Stimulated activated CD4-positive, alpha-beta T cell treated with anti-CD3 and anti-CD28 coated beads, TNF-alpha, amount 100 ng/mL, for 24 hours (primary cell): ENCODE measurements around the gene ABHD16A.

ENCODE experiments used
- DNase-seq, 3 experiments: peaks; one replicate each; pipeline ENCODE4 v3.0.0-alpha.2; 2020; ENCODE audit warnings: low read depth in 3 of 3

Gene ABHD16A

DNA sequence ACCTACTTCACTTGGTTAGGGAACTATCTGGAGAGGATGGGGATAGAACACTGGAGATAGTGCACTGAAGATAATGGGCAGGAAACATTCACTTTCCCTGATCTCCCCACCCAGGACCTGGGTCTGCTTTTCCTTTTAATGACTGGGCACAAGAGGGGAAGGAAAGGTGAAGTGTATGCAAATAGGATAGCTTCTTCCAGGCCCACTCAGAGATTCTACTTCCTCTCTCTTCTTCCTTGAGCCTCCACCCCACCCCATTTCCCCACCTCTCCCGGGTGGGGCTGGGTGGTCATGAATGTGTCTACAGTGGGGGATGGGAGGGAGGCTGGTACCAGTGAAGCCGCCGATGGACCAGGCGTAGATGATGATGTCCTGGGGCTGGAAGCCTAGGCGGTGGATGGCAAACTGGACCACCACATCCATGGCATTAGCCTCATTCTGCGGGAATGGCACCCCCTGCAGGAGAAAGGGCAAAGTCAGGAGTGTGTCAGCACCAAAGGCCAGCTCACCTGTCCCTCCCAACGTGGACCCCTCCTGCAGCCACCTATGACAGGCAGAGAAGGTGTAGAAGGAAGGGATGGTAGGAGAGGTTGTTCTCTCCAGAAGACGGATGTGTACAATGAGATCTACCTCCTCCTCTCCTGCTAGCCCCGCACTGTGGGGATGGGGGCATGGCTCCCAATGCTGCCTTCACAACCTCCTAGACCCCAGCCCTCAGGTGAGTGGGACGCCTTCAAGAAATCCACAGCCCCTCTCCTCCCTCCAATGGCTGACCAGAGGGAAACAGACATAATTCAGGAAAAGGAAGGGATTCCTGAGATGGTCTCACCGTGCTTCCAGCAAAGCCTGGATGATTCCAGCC is 13.6 kb downstream of the ABHD16A start:
- DNase-seq: no peak

DNA sequence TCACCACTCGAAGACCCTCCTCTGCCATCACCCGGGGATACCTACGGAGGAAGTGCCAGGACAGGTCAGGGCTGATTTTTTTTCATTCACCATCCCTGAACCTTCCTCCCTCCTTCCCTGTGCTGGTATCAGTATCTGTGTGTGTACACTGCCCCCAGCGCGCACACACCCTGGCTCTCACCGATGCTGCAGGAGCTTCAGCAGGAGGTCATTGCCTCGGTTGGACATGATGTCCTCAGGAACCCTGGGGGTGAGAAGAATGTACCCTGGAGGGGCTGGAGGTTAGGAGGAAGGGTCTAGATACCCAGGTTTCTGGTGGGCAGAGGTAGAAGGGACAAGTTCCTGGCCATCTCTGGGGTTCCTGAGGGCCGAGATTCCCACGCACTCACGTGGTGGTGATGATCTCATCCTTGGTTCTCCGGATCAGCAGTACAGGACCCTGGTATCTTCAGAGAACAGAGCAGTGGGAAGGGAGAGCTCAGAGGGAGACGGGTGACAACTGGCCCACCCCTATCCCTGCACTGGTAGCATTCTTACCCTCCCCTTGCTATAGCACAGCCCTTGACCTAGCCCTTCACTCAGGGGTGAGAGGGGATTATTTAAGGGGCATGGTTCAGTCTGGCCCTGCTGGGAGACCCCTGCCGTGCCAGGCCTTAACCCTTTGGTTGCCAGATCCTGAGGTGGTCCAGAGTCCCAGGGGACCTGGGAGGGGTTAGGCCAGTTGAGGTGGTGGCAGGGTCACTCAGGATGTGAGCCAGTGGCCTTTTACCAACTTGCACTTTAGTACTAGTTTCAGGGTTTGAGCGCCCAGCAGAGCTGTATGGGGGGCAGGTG is 15.0 kb downstream of the ABHD16A start:
- DNase-seq: no peak

DNA sequence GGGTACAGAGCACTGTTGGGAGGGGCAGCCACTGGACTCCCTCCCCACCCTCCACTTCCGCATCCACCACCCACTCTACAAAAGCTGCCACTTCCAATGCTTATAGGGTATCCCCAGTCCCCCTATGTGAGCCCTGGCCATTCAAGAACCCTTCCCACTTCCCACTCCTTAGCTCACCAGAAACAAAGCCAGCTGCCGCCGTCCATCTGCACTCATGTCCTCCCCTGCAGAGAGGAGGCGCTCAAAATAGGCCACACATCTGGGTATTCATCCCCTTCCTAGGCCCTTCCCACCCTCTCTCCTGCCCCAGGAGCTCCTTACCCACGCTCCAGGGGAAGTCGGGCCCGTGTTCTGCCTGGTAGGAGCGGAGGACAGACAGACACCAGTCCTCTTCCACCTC is 15.8 kb downstream of the ABHD16A start:
- no peak for DNase-seq

DNA sequence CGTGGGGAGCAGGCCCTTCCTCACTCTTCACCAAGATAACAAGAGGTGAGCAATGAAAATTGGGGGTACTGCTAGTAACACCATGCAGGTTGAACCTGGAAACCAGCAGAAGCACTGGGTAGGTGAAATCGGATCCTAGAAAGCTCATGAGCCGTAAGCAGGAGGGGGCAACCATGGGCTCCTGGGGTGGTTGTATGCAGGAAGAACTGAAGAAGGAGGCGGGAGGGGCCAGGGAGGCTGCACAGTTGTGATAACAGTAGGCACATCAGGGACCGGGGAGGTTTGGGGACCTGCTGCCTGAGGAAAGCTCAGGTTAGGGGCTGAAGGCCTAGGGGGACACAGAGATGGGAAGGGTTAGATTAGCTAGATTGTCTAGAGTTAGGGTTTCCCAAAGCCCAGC is 16.6 kb downstream of the ABHD16A start:
- DNase-seq: no peak

DNA sequence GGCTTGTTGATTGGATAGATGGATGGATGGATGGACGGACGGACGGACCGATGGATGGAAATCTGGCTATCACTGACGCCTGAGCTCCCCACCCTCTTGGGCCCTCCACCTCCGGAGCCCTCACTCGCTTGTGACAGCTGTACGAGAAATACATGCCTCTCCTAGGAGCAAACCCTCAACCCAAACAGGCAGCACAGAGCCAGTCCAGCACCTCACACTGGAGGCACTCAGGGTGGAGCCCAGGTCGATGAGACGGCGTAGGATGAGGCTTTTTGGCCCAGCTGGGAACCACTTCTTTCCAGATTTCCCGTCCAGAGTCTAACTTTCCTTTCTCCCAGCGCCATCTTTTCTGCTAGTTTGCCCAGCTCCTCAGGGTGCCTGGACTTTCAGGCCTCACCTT is 19.5 kb downstream of the ABHD16A start:
- DNase-seq: no peak

DNA sequence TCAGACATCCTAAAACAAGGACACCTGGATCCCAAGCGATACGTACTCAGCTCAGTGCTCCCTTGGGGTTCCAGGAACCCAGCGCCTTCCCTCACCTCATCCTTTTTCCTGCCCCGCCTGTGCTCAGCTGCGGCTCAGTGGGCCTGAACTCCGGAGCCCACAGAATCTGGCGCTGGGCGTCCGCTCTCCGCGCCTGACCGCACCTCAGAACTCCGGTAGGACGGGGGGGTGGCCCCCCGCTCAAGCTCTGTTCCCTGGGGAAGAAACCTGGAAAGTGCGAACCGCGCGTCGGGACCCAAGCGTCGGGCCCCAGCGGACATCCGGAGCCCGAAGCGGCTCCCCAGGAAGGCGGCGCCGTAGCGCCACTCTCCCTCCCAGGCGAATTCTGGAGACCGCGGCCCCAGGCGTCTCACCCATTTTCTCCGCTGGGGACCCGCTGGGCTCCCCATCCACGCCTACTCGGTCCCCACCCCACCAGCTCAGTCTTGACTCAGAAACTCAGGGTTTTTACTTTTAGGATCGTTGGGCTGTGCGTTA is 21.9 kb downstream of the ABHD16A start:
- peak in 1 of 3 experiments; percentile 48 for DNase-seq

DNA sequence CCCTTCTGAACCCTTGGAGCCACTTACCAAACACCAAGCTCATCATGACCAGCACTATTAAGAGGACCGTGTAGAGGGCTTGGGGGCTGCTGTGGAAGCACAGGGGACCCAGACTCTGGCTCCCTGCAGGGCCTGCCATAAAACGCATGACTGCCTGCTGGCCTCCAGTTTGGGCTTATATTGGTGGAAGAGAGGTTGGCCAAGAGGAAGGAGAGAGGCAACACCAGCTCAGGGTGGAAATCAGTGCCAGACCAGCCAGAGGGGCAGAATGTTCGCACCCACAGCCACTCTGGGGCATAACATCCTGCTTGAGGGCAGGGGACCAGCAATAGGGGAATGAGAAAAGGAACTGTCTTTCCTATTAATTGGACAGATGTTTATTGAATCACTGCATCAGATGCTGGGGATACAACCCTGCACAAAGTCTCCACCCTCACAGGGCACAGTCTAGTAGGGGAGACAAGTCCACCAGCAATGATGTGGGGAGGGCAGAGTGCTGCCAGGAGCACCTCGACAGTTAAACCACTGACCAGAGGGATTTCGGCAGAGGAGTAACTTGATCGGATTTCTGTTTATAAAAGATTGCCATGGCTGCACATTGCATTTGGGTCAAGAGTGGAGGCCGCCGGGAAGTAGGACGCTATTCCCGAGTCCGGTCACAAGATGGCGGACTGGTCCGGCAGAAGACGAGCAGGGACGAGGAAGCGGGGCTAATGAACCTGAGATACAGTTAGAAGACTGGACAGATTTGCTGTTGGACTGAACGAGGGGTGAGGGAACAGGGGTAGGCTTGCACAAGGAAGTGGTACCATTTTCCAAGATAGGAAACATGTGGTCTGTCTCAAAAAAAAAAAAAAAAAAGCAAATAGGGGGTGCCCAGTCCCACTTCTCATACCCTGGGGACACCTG is 22.6 kb downstream of the ABHD16A start, which contains the start of gene LY6G5C:
TSS of gene LY6G5C (minus strand) at position 842 of the 909 bp plus-strand sequence. CDS start at position 148, 694 bp downstream.
- peak in 2 of 3 experiments; percentile 30 to 57 for DNase-seq

DNA sequence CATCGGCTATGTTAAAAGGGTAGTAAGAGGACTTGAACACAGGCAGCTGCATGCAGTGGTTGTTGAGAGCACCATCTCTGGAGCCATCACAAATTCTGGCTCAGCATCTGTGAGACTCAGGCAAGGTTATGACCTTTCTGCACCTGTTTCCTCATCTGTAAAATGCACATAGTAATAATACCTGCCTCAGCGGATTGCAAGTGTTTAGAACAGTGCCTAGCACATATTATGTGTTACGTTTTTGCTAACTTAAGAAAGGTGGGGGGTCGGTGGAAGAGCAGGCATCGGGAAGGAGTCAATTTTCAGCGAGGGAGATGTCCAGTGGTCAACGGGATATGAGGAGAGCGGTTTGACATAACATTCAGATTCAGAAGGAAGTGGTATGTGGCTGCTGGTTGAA is 25.2 kb downstream of the ABHD16A start:
- DNase-seq: no peak

DNA sequence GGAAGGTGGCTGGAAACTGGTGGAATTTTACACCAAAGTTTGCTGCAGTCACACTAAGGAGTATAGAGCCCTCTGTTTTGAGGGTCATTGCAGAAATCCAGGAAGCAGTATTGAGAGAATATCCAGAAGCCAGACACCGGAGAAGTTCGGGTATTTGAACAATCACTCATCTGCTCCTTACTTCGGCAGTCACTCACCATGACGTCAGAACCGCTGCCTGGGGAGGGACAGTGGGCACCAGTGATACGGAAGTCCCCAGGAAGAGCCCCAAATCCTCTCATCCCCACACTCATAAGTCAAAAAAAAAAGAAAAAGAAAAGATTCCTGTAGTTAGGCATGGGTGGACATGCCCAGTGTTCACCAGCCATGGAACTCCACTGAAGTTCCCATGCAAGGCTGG is 26.2 kb downstream of the ABHD16A start:
- no peak for DNase-seq

DNA sequence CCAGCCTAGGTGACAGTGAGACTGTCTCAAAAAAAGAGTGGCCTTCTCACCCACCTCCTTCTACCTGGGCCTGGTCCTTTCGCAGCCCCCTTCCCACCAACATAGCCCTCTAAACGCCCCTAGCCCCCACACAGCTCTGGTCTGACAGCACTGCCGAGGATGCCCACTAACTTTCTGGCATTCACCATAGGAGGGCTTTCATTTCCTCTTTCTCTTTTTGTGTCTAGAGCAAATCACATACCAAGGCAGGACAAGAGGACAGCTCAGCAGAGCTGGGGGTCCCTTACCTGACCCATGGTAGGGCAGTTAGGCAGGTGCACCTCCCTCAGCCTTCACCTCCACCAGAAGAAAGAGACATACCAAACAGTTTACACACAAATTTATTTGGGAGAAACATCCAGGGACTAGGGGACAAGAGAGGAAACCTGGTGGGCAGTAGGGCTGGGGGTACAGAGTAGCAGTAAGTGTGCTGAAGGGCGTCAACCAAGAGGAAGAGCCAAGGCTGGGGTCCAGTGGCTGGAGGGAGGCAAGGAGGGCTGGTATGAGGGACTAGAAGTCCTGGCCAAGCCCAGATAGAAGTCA is 26.7 kb downstream of the ABHD16A start:
- DNase-seq: no peak

DNA sequence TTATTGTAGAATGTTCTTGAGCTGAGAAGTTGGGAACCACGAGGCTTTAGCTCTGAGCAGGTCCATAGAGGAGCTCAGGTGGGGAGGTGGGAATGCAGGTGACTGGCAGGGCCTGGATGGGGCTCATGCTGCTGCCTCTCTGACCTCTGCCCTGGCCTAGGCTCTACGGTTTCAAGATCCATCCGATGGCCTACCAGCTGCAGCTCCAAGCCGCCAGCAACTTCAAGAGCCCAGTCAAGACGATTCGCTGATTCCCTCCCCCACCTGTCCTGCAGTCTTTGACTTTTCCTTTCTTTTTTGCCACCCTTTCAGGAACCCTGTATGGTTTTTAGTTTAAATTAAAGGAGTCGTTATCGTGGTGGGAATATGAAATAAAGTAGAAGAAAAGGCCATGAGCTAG is 33.4 kb downstream of the ABHD16A start, which contains the start of gene LY6G5B:
TSS of gene LY6G5B (plus strand) at position 301 of the 400 bp plus-strand sequence. CDS start 975 bp downstream, outside the sequence.
- no peak for DNase-seq

DNA sequence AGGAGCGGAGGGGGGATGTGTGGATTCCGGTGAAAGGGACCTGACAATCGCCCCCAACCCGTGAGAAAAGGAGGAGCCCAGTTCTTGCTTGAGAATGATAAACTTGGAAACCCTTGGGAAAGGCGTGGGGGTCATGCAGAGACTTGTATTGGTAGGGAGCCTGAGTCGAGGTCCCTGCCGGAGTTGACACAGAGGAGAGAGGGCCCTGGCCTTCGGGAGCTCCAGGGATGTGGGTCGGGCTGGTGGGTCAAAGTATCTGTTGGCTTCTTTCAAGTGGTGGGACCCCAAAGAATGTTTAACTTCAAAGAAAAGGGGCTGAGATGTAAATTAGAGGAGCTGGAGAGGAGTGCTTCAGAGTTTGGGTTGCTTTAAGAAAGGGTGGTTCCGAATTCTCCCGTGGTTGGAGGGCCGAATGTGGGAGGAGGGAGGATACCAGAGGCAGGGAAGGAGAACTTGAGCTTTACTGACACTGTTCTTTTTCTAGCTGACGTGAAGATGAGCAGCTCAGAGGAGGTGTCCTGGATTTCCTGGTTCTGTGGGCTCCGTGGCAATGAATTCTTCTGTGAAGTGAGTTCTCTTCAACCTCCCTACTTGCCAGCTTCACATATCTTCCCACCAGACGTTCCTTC is 36.7 kb downstream of the ABHD16A start:
- no peak for DNase-seq

DNA sequence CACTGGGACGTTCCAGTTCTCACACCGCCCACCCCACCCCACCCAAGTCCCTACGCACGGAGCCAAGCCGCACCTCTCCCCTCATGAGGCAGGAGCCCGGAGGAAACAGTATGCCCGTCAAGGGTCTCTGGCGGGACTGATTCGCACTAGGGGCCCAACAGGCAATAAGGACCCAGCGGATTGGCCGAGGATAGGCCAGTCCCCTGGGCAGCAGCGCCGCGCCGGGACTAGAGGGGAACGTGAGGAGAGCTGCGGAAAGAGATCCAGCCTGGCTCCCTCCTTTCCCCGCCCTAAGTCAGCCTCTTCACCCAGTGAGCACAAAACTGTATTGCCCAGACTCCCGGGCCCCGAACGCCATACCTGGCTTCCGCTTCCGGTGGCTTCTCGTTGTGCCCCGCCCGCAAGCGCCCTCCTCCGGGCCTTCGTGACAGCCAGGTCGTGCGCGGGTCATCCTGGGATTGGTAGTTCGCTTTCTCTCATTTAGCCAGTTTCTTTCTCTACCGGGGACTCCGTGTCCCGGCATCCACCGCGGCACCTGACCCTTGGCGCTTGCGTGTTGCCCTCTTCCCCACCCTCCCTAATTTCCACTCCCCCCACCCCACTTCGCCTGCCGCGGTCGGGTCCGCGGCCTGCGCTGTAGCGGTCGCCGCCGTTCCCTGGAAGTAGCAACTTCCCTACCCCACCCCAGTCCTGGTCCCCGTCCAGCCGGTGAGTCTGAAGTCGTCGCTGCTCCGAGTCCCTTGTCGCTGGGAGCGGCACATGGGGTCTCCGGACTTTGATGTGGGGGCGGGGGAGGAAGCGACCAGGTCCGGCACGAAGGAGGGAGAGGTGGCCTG is 37.4 kb downstream of the ABHD16A start, which contains the start of gene CSNK2B:
TSS of gene CSNK2B (plus strand) at position 580 of the 836 bp plus-strand sequence. CDS start 752 bp downstream, outside the sequence.
- DNase-seq: peak; percentile 97 to 98 (median 98)

DNA sequence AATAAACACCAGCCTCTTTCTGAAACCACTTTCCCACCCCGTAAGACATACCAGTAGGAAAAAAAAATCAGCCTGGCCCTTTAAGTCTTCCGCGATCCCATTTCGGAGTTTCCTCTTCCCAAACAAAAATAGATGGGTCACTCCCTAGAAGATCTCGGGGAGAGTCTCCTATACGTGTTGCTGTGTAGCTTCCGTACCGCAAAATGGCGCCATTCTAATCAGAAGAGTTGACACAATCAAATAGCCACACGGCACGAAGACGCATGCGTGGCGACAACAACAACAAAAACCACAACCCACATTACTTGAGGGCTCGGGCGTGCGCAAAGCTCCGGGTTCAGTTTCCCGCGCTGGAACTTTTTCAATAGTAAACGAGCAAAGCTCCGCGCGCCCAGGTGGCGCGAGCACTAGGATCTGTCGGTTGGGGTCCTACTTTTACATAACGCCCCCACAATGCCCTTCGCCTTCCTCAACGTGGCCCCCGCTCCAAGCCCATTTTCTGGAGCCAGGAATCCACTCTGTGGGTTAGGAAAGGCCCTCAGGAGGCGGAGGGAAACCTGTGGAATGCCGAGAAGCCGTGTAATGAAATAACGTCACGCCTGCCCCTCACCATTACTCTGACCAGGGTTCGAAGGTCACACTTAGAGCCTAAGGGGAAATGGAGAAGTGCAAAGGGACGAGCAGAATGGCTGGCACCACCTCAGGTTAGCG is 38.2 kb downstream of the ABHD16A start, which contains the start of gene GPANK1:
TSS of gene GPANK1 (minus strand) at position 208 of the 711 bp plus-strand sequence. CDS start 519 bp downstream, outside the sequence.
- peak; percentile 78 to 87 (median 85) for DNase-seq

DNA sequence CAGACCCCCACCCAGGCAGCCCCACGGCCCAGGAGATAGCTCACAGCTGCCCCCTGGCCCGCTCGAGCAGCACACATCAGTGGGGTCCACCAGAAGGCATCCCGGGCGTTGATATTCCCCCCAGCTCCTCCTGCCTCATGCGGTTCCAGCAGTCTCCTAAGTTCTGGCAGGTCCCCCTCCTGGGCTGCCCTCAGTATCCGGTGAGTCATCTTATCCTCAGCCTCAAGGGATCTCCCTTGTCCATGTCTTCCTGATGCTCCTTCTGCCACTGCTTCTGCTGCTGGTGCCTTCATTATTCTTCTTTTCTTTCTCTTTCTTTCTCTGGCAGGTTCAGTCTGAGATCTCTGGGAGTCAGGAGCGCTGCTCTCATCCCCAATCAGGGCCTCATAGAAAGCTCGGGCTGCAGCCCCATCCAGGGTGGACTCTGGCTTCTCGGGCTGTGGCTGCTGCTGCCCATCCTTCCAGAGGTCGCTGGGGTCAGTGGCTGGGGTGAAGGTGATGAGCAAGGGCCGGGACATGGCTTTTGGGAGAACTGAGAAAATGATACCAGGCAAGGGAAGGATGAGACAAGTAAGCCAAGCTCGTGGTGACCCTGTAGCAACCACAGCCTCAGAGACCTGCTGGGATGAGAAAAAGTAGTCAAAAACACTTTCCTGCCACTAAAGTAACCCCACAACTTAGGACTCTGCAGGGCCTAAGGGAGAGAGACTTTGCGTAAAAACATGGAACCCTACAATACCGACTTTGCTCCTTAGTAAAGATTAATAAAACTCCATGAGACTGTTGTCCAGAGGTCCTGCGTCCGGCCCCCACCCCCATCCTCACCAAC is 38.9 kb downstream of the ABHD16A start:
- DNase-seq: no peak

DNA sequence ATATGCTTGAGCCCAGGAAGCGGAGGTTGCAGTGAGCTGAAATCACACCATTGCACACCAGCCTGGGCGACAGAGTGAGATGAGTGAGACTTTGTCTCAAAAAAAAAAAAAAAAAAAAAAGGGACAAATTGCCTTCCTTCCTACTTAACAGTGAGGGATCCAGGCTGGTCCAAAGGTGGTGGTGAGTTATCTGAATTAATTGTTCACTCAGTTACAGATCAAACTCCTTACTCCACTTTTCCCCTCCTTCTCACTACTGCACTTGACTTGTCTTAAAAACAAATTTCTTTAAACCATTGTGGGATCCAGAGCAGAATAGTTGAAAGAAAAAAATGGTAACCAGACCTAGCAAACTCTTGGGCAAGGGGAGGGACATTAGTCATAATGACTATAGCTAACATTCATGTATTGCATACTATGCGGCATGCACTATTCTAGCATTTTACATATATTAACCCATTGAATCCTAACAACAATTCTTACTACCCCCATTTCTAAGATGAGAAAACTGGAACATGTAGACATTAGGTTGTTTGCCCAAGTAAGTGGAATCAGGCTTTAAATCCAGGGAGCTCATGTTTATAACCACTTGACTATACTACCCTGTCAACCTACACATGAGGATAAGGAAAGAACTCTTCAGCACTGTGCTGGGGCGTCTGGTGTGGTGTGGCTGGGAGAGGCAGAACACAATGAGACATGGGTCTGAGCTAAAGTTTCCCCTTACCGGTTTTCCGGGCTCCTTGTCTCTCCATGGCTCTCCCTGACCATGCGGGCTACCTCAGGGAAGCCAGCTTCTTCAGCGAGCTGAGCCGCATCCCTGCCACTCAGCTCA is 39.8 kb downstream of the ABHD16A start:
- DNase-seq: no peak
